Measurements from ENCODE around the gene TSPY3.
"Not testable (repeated sequence)": the region's sequence is repeated elsewhere in the genome, so short reads cannot be mapped to it uniquely, and the experiment has no call there.

Gene TSPY3

DNA sequence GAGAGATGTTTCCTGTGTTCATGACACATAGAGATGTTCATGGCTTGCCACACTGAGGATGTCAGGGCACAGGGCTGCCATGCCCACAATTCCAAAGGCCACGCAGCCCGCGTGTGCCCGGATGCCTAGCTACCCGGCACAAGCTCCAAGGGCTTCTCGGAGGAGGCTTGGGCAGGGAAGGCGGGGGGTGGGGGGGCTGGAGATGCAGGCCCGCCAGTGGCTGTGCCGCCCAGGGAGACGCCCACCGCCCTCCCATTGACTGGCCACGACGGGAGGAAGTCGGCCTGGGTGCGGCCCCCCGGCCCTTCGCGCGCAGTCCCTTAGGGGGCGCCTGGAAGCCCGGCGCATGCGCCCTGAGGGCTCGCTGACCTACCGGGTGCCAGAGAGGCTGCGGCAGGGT lies at the start of gene TSPY3:
Gene TSPY3 (plus strand): TSS at position 301 of the 400 bp plus-strand sequence. CDS start 46 bp downstream, at position 347.
- DNase-seq (ENCODE audit: low read depth): not testable (repeated sequence)

- DNase-seq (ENCODE audit: low read depth): not testable (repeated sequence)
Measured at GRCh38 chrY:9357497-9357896, 40.7 kb upstream of the TSPY3 start, which contains the start of gene TSPY8. Gene TSPY8, plus strand, starts transcription at chrY:9357797. Its CDS starts 46 bp downstream, at chrY:9357843.

DNA sequence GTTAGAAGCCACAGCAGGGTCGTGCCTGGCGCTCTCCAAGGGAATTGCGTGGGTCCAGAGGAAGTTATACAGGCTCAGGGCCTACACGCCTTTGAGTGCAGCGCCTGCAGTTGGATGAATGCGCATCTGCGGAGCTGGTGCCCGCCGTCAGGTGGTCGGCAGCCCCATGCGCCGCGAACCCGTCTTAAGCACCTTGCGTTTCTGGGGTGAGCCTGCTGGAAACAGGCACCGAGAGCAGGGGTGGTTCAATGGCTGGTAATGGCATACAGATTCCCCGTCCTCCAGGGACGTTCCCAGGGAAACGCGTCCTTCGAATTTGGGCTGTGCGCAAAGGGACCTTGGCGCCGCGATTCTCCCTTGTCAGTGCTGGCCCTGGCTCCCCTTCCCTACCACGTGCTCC lies 1.7 kb upstream of the TSPY3 start:
- not testable (repeated sequence) for DNase-seq (ENCODE audit: low read depth)

Measured in activated T-helper 1 cell treated with Interleukin-2 at 50 U/mL for 16 hours (primary cell).